Activated naive CD8-positive, alpha-beta T cell treated with anti-CD3 and anti-CD28 coated beads, Interleukin-2, amount 50 U/mL, for 24 hours (primary cell): ENCODE results near the gene ZNF23.

Experiments used
- ATAC-seq: fragments of 150-1000 bp; cut with Tn5 transposase; one replicate; pipeline ENCODE4 v1.10.0; 2021
- DNase-seq: peaks from one replicate; pipeline ENCODE4 v3.0.0; 2021
- H3K27ac Mint-ChIP-seq: one replicate; pipeline ENCODE4 v1.8.0; 2021; ENCODE audit warnings: mild to moderate bottlenecking, mixed read lengths
- H3K27me3 Mint-ChIP-seq: one replicate; pipeline ENCODE4 v1.8.0; 2021; ENCODE audit warnings: mixed read lengths
- H3K36me3 Mint-ChIP-seq: one replicate; pipeline ENCODE4 v1.8.0; 2021; ENCODE audit warnings: low read depth, mixed read lengths
- H3K4me1 Mint-ChIP-seq: one replicate; pipeline ENCODE4 v1.8.0; 2021; ENCODE audit warnings: mixed read lengths
- H3K4me3 Mint-ChIP-seq: one replicate; pipeline ENCODE4 v1.8.0; 2021; ENCODE audit warnings: mild to moderate bottlenecking, moderate library complexity, mixed read lengths
- H3K9me3 Mint-ChIP-seq: one replicate; pipeline ENCODE4 v1.8.0; 2021; ENCODE audit warnings: mixed read lengths

ZNF23 gene

DNA sequence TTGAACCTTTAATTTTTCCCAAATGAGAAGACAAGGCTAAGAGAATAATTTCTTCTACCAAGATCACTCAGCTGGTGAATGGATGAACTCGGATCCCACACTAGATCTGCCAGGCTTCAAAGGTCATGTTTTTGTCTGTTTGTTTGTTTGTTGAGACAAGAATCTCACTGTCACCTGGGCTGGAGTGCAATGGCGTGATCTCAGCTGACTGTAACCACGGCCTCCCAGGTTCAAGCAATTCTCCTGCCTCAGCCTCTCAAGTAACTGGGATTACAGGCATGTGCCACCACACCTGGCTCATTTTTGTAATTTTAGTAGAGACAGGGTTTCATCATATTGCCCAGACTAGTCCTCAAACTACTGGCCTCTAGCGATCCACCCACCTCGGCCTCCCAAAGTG is 20.5 kb upstream of the ZNF23 start:
- H3K27me3 Mint-ChIP-seq, result peaks cover 2% of the 10 kb centered on the region
- no peaks in the 10 kb centered on the region for H3K9me3 Mint-ChIP-seq
- ATAC-seq, result no peak
- peaks cover 15% of the 10 kb centered on the region for H3K4me1 Mint-ChIP-seq
- no peak for DNase-seq
- H3K36me3 Mint-ChIP-seq, result peaks cover 6% of the 10 kb centered on the region
- no peak overlapping the region for H3K4me3 Mint-ChIP-seq
- H3K27ac Mint-ChIP-seq, result no peak overlapping the region

DNA sequence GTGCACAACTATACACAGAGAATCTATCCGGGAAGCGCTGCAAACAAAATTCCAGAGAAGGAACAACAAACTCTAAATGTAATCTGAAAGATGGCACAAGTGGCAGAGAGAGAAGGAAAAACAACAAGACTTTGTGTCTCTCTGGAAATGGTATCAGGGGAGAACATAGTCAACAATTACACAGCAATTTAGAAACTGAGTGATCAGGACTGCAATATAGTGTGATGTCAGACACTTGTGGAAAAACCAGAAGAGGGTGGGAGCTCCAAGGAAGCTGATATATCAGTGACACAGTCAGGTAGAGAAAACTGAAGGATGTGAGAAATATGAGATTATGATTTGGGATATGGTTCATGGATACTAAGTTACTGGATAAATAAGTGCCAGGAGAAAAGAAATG is 18.9 kb upstream of the ZNF23 start:
- Mint-ChIP-seq H3K27me3 (no peaks in the 10 kb centered on the region), H3K36me3 (peaks cover 18% of the 10 kb centered on the region), H3K27ac (no peak overlapping the region), H3K4me3 (no peak overlapping the region), H3K4me1 (peaks cover 15% of the 10 kb centered on the region), H3K9me3 (no peaks in the 10 kb centered on the region)
- DNase-seq (no peak), ATAC-seq (no peak)

DNA sequence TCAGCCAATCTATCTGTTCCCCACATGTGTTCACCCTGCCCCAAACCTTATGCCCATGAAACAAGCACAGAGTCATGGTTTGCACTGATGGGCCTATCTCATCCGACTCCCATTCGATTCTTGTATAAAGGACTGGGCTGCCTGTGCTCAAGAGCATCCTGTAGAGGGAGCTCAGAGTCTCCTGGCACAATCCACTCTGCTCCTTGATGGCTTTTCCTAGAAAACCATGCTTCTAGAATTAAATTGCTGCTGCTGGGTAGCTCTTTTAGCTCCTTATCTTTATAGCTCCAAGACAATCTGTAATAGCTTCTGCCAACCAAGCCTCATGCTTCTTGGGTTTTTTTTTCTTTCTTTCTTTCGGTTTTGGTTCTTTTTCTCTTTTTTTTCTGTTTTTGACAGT is 17.4 kb upstream of the ZNF23 start:
- Mint-ChIP-seq H3K9me3 (no peaks in the 10 kb centered on the region), H3K27ac (no peak overlapping the region), H3K36me3 (peaks cover 20% of the 10 kb centered on the region), H3K27me3 (no peaks in the 10 kb centered on the region), H3K4me3 (no peak overlapping the region), H3K4me1 (peaks cover 9% of the 10 kb centered on the region)
- DNase-seq, result no peak
- no peak for ATAC-seq

DNA sequence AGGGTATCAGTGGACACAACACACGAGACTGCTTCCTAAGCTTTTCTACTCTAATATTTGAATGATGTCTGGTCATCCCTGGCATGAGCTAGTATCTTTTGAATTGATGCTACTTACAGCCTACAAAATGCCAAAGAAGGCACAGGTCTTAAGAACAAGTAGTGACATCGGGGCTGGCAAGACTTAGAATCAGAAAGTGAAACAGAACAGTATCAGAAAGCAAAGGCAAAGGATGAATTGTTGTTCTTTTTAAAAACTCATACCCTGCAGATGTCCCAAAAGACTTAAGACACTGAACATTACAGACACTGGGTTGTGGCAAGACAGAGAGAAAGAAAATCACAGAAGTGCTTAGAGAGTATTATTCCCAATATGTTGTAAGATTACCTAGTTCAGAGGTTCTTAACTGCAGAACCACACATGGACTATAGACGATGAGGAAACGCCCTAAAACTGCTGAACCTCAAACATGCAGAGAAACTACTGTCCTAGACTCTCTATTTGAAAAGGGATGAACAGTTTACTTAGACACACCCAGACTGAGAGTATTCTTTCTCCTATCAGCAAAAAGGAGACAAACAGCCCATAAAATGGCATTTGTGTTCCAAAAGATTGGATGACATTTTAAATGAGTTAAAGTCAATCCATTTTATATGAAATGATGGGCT is 14.5 kb upstream of the ZNF23 start:
- Mint-ChIP-seq H3K4me1 (no peaks in the 10 kb centered on the region), H3K27ac (no peak overlapping the region), H3K4me3 (no peak overlapping the region), H3K9me3 (no peaks in the 10 kb centered on the region), H3K27me3 (no peaks in the 10 kb centered on the region), H3K36me3 (peaks cover 20% of the 10 kb centered on the region)
- DNase-seq, result no peak
- no peak for ATAC-seq

DNA sequence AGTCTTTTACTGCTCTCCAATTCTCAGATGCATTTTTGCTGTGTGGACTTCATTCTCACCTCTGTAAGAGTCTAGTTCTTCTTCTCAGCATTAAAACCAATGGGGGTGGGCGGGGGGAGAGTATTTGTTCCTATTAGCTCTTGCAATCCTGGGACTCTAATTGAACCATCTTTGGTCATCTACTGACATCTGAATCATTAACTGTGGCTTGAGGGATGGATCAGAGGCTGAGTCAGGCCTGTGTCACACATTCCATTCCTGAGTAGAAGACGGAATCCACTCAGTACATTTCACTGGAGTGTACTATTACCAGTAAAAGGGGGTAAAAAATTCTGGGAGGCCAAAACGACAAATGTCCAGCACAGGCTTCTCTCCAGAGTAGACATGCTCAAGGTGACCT is 12.8 kb upstream of the ZNF23 start:
- no peaks in the 10 kb centered on the region for H3K27me3 Mint-ChIP-seq
- DNase-seq (no peak), ATAC-seq (no peak)
- H3K4me3 Mint-ChIP-seq, result no peak overlapping the region
- no peaks in the 10 kb centered on the region for H3K4me1 Mint-ChIP-seq
- peaks cover 20% of the 10 kb centered on the region for H3K36me3 Mint-ChIP-seq
- H3K9me3 Mint-ChIP-seq, result no peaks in the 10 kb centered on the region
- no peak overlapping the region for H3K27ac Mint-ChIP-seq

DNA sequence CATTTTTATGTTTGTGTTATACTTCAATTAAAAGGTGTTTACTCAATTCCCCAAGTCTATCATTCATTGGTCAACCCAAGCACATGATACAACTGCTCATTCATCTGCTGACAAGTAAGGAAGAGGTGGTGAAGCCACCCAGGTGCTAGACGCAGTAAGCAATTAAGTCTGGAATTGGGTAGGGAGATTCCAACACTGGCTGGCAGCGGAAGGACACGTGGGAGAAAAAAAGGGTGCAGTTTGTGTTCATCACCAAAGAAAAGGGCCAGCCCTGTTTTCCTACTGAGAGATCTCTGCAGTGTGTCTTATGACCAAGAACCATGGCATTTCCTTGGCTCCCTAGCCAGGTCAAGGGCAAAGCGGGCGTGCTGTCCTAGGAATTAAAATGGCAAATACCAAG is 11.8 kb upstream of the ZNF23 start:
- no peak overlapping the region for H3K27ac Mint-ChIP-seq
- H3K4me3 Mint-ChIP-seq, result no peak overlapping the region
- H3K36me3 Mint-ChIP-seq, result peaks cover 20% of the 10 kb centered on the region
- no peaks in the 10 kb centered on the region for H3K9me3 Mint-ChIP-seq
- DNase-seq (no peak), ATAC-seq (no peak)
- H3K4me1 Mint-ChIP-seq, result no peaks in the 10 kb centered on the region
- no peaks in the 10 kb centered on the region for H3K27me3 Mint-ChIP-seq

DNA sequence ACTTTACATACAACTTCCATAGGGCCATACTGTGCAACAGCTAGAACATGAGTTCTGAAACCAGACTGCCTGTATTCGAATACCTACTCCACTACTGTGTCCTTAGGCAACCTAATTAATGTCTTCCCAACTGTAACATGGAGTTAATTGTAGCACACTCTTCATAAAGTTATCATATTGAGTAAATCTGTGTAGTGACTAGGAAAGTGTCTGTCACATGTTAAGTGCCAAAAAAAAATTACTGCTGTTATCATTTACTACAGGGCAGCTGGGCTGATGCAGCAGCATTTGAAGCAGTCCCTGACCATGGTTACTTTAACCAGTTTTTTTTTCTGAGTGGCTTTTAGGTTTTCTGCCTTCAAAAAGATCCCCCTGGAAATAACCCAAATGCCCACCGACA is 10.9 kb upstream of the ZNF23 start:
- Mint-ChIP-seq H3K27ac (no peak overlapping the region), H3K4me1 (no peaks in the 10 kb centered on the region), H3K36me3 (peaks cover 17% of the 10 kb centered on the region), H3K9me3 (no peaks in the 10 kb centered on the region), H3K27me3 (no peaks in the 10 kb centered on the region), H3K4me3 (no peak overlapping the region)
- DNase-seq (no peak), ATAC-seq (no peak)

DNA sequence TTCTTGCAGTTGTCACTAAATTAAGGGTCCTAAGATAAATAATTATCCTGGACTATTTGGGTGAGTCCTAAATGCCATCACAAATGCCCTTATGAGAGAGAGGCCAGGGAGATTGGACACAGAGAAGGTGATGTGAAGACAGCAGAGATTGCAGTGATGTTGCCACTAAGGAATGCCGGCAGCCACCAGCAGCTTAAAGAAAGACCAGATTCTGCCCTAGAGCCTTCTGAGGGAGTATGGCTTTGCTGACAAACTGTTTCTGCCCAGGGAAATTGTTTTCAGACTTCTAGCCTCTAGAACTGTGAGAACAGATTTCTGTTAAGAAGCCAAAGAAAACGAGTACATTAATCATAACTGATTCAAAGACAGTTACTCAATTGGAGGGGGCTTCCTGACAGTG is 10.0 kb upstream of the ZNF23 start:
- Mint-ChIP-seq H3K4me1 (no peaks in the 10 kb centered on the region), H3K9me3 (no peaks in the 10 kb centered on the region), H3K27ac (no peak overlapping the region), H3K27me3 (no peaks in the 10 kb centered on the region), H3K36me3 (peaks cover 10% of the 10 kb centered on the region), H3K4me3 (no peak overlapping the region)
- DNase-seq, result no peak
- ATAC-seq, result no peak

DNA sequence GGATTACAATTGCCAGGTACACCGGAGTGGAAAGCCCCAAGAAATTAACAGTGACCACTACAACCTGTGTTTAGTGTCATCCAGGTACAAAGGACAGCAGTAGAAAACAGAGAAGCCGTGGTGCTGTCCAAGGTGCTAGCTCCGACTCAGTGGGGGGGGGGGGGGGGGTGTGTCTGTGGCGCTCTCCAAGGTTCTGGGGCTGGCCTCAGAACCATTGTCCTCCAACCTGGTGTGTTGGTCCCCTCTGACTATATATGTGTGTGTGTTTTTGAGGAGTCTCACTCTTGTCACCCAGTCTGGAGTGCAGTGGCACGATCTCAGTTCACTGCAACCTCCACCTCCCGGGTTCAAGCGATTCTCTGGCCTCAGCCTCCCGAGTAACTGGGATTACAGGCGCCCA is 5.8 kb upstream of the ZNF23 start:
- no peak for ATAC-seq
- peak; percentile 39 for DNase-seq

DNA sequence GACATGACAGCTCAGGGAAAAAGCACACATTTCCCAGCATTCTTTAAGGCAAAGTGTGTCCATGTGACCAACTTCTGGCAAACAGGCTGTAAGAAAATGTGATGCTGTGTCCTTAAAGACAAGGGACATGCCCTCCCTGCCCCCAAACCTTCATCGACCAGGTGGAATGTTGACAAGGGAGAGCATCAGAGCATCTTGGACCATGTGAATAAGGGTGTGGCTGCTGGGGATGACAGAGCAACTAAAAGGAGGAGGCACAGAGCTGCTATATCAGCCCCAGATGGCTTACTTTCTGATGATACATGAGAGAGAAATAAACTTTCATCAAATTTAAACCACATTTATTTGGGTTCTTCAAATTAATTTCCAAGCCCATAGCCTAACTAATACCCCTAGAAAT is 2.2 kb upstream of the ZNF23 start:
- DNase-seq, result no peak
- ATAC-seq, result no peak
- H3K4me3 Mint-ChIP-seq, result no peak overlapping the region

More for the DNA sequence above, 5.8 kb upstream of the ZNF23 start:
- Mint-ChIP-seq H3K4me1 (peaks cover 3% of the 10 kb centered on the region), H3K27ac (no peak overlapping the region), H3K4me3 (no peak overlapping the region), H3K36me3 (no peaks in the 10 kb centered on the region), H3K27me3 (no peaks in the 10 kb centered on the region), H3K9me3 (no peaks in the 10 kb centered on the region)

DNA sequence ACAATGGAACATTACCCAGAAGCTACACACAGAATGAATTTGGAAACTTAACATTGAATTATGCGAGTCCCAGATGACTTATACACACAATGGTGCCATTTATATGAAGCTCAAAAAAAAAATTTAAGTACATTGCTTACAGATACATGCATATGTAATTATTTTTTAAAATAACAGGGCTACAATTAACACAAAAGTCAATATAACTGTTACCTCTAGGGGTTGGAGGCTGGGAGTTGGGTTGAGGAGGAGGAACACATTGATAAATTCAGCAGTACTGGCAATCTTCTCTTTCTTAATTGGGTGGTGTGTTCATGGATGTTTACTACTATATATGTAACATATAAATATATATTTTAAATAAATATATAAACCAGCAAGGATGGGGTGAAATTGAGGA is 1.1 kb downstream of the ZNF23 start:
- Mint-ChIP-seq H3K36me3 (peaks cover 11% of the 10 kb centered on the region), H3K27me3 (no peaks in the 10 kb centered on the region), H3K4me3 (peak overlapping the region; percentile 89), H3K27ac (peak overlapping the region; percentile 92), H3K9me3 (no peaks in the 10 kb centered on the region), H3K4me1 (peaks cover 21% of the 10 kb centered on the region)
- ATAC-seq (no peak), DNase-seq (no peak)

More for the DNA sequence above, 2.2 kb upstream of the ZNF23 start:
- Mint-ChIP-seq H3K9me3 (no peaks in the 10 kb centered on the region), H3K27ac (no peak overlapping the region), H3K27me3 (no peaks in the 10 kb centered on the region), H3K4me1 (peaks cover 21% of the 10 kb centered on the region), H3K36me3 (no peaks in the 10 kb centered on the region)

DNA sequence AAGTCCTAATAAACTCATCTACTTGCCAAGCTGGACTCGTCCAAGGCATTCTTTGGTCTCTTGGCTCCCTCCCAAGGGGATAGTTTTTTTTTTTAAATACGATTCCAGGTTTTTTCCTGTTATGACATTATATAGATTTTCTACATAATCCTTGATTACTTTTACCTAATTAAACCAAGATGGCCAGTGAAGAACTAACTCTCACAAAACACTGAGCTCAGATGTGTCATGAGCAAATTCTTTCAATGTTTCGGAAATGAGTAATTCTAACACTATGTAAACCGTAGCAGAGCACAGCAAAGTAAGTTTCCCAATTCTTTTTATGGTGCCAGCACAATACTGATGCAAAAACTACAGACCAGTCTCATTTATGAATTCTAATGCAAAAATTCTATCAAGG is 1.8 kb downstream of the ZNF23 start:
- Mint-ChIP-seq H3K9me3 (no peaks in the 10 kb centered on the region), H3K36me3 (peaks cover 15% of the 10 kb centered on the region), H3K27ac (no peak overlapping the region), H3K4me1 (peaks cover 21% of the 10 kb centered on the region), H3K4me3 (peak overlapping the region; percentile 89), H3K27me3 (no peaks in the 10 kb centered on the region)
- no peak for DNase-seq
- no peak for ATAC-seq

DNA sequence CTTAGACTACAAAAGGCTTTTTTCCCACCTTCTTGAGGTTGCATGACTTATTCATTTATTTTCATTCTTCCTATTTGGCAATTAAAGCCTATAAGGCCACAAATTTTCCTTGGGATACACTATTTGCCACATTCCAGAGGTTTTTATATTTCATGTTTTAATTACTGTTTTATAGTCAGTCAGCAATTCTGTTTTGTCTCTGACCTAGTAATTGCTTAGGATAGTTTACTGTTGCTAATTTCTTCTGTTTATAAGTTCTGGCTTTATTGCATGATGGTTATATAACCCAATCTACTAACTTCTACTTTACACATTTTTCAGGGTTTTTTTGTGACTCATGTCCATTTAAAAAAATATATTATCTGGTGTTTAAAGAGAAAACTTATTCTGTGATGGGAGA is 2.5 kb downstream of the ZNF23 start:
- DNase-seq (no peak), ATAC-seq (no peak)
- Mint-ChIP-seq H3K27ac (no peak overlapping the region), H3K36me3 (peaks cover 22% of the 10 kb centered on the region), H3K4me3 (no peak overlapping the region), H3K27me3 (no peaks in the 10 kb centered on the region), H3K4me1 (peaks cover 21% of the 10 kb centered on the region), H3K9me3 (no peaks in the 10 kb centered on the region)

DNA sequence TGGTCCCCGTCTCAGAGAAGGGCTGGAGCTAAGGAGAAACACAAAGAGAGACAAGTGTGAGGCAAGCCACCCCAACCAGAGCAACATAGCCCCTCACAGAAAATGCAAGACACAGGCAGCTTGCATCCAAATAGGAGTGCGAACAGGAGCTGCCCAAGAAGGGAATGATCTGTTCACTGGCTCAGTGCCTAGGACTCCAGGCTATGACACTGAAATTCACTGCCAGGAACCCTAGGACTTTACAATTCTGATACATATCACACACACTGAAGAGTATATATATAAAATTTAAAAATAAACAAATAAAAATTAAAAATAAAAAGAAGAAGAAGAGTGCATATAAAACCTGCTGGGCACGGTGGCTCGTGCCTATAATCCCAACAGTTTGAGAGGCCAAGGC is 5.2 kb downstream of the ZNF23 start:
- no peak overlapping the region for H3K27ac Mint-ChIP-seq
- DNase-seq (no peak), ATAC-seq (no peak)
- H3K4me3 Mint-ChIP-seq, result no peak overlapping the region
- peaks cover 18% of the 10 kb centered on the region for H3K9me3 Mint-ChIP-seq
- H3K36me3 Mint-ChIP-seq, result peaks cover 49% of the 10 kb centered on the region
- peaks cover 12% of the 10 kb centered on the region for H3K4me1 Mint-ChIP-seq
- H3K27me3 Mint-ChIP-seq, result no peaks in the 10 kb centered on the region

DNA sequence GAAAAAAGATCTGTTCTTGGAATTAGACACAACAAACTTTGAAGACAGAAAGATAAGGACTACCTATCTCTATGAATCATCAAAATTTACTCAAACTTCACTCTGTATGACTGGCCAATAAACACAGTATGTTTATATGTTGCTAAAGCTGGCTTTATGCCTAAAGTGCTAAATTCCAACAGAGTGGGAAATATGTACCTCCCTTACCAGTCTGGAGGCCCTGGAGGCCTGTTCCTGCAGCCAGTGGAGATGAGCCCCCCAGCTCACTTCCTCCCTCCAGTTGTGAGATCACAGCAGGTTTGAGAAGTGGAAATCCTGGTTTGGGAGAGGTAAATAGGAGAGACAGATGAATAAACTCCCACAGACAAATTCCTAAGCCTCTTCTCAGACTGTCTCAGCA is 9.0 kb downstream of the ZNF23 start:
- Mint-ChIP-seq H3K9me3 (peaks cover 50% of the 10 kb centered on the region), H3K4me1 (no peaks in the 10 kb centered on the region), H3K36me3 (peaks cover 84% of the 10 kb centered on the region), H3K4me3 (no peak overlapping the region), H3K27ac (no peak overlapping the region), H3K27me3 (no peaks in the 10 kb centered on the region)
- no peak for DNase-seq
- ATAC-seq, result no peak

DNA sequence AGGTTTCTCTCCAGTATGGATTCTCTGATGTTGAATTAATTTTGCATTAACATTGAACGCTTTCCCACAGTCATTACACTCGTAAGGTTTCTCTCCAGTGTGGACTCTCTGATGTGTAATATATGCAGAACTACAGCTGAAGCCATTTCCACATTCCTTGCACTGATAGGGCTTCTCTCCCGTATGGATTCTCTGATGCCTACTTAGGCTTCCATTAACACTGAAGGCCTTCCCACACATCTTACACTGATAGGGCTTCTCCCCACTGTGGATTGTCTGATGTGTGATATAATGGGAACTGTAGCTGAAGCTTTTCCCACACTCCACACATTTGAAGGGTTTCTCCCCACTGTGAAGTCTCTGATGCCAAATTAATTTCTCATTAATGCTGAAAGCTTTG is 13.0 kb downstream of the ZNF23 start:
- Mint-ChIP-seq H3K9me3 (peaks cover 73% of the 10 kb centered on the region), H3K36me3 (peaks cover 75% of the 10 kb centered on the region), H3K27me3 (no peaks in the 10 kb centered on the region), H3K4me1 (no peaks in the 10 kb centered on the region), H3K27ac (no peak overlapping the region), H3K4me3 (no peak overlapping the region)
- DNase-seq (no peak), ATAC-seq (no peak)
